ENCODE data around the gene TCEA2. TPM values are rescaled to one million over a fixed set of nuclear protein-coding genes. Genes with fewer than 3 reads are reported as not detected.

Gene TCEA2
- total and polyA plus RNA-seq, 2 of the 13 experiments (the other 11 are each of a cell fraction or from before 2014, with no cell fraction given), result 28.1 to 33.7 TPM

DNA sequence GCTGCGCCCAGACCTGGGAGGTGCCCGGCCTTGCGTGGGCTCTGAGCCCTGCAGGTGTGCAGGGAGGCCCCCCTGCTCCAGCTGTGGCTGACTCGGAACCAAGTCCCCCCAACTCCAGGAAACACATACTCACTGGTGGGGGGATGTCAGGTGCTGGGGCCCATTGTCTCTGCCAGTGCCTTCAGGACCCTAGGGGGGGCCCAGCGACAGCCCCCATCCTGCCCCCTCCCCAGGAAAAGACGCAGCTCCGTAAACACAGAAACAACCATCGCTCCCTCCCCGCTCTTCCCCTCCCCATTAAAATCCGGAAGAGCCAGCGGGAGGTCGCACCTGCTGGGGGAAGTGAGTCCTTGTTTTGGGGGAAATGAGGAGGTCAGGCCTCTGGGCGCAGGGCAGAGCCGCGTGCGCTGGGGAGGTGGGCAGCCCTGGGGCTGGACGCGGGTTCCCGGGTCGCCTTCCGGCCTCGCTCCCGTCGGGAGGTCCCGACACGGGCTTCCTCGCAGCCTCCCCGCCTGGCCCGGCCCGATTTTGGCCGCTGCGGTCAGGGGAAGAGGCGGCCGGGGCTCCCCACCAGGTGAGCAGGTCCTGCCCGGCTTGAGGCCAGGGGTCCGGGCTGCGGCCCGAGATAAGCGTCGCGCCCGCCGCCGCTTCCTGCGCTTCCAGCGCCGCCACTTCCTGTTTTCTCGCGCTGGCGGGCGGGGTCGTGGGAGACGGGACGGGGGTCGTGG is 20.8 kb upstream of the TCEA2 start (continued):
- TF ChIP-seq, protein P1, sequence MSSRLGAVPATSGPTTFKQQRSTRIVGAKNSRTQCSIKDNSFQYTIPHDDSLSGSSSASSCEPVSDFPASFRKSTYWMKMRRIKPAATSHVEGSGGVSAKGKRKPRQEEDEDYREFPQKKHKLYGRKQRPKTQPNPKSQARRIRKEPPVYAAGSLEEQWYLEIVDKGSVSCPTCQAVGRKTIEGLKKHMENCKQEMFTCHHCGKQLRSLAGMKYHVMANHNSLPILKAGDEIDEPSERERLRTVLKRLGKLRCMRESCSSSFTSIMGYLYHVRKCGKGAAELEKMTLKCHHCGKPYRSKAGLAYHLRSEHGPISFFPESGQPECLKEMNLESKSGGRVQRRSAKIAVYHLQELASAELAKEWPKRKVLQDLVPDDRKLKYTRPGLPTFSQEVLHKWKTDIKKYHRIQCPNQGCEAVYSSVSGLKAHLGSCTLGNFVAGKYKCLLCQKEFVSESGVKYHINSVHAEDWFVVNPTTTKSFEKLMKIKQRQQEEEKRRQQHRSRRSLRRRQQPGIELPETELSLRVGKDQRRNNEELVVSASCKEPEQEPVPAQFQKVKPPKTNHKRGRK (CRISPR knock-in tag; IDR thresholded peaks at IDR 0.05), result no peak
- TF ChIP-seq ZNF557 (CRISPR knock-in tag; IDR thresholded peaks at IDR 0.05) (no peak), TGIF2 (CRISPR knock-in tag; IDR thresholded peaks at IDR 0.05) (0 out of 2 replicates have a peak, but pooled peaks have one; percentile 33), HDAC1 (CRISPR knock-in tag; IDR thresholded peaks at IDR 0.05) (peak; percentile 54; the same call in 1 of the 2 replicates), YEATS4 (CRISPR knock-in tag; IDR thresholded peaks at IDR 0.05; ENCODE audit: borderline replicate concordance) (no peak; the same call in 1 of the 2 replicates), ZFP37 (CRISPR knock-in tag; IDR thresholded peaks at IDR 0.05; ENCODE audit: borderline replicate concordance) (no peak), TARDBP (CRISPR knock-in tag; IDR thresholded peaks at IDR 0.05) (no peak), THAP11 (CRISPR knock-in tag; IDR thresholded peaks at IDR 0.05) (peak; percentile 46; the same call in 1 of the 2 replicates), ZNF446 (CRISPR knock-in tag; IDR thresholded peaks at IDR 0.05) (peak; percentile 93), IKZF4 (CRISPR knock-in tag; IDR thresholded peaks at IDR 0.05; ENCODE audit: borderline replicate concordance, low read depth, not compliant biosample characterization) (peak; percentile 22), ZMYM4 (CRISPR knock-in tag; IDR thresholded peaks at IDR 0.05) (0 out of 2 replicates have a peak, but pooled peaks have one; percentile 21), ONECUT2 (CRISPR knock-in tag; IDR thresholded peaks at IDR 0.05) (0 out of 2 replicates have a peak, but pooled peaks have one; percentile 7), PLRG1 (conservative IDR thresholded peaks at IDR 0.05) (no peak), ZNF550 (CRISPR knock-in tag; IDR thresholded peaks at IDR 0.05; ENCODE audit: borderline replicate concordance) (no peak), SPEN (CRISPR knock-in tag; IDR thresholded peaks at IDR 0.05; ENCODE audit: low read depth) (peak; percentile 64), RBFOX2 (IDR thresholded peaks at IDR 0.05; ENCODE audit: low read depth, low read length) (peak; percentile 93)
- TF ChIP-seq, protein P2, sequence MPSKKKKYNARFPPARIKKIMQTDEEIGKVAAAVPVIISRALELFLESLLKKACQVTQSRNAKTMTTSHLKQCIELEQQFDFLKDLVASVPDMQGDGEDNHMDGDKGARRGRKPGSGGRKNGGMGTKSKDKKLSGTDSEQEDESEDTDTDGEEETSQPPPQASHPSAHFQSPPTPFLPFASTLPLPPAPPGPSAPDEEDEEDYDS (CRISPR knock-in tag; IDR thresholded peaks at IDR 0.05), result no peak; the same call in 1 of the 2 replicates
- TF ChIP-seq, protein P3, sequence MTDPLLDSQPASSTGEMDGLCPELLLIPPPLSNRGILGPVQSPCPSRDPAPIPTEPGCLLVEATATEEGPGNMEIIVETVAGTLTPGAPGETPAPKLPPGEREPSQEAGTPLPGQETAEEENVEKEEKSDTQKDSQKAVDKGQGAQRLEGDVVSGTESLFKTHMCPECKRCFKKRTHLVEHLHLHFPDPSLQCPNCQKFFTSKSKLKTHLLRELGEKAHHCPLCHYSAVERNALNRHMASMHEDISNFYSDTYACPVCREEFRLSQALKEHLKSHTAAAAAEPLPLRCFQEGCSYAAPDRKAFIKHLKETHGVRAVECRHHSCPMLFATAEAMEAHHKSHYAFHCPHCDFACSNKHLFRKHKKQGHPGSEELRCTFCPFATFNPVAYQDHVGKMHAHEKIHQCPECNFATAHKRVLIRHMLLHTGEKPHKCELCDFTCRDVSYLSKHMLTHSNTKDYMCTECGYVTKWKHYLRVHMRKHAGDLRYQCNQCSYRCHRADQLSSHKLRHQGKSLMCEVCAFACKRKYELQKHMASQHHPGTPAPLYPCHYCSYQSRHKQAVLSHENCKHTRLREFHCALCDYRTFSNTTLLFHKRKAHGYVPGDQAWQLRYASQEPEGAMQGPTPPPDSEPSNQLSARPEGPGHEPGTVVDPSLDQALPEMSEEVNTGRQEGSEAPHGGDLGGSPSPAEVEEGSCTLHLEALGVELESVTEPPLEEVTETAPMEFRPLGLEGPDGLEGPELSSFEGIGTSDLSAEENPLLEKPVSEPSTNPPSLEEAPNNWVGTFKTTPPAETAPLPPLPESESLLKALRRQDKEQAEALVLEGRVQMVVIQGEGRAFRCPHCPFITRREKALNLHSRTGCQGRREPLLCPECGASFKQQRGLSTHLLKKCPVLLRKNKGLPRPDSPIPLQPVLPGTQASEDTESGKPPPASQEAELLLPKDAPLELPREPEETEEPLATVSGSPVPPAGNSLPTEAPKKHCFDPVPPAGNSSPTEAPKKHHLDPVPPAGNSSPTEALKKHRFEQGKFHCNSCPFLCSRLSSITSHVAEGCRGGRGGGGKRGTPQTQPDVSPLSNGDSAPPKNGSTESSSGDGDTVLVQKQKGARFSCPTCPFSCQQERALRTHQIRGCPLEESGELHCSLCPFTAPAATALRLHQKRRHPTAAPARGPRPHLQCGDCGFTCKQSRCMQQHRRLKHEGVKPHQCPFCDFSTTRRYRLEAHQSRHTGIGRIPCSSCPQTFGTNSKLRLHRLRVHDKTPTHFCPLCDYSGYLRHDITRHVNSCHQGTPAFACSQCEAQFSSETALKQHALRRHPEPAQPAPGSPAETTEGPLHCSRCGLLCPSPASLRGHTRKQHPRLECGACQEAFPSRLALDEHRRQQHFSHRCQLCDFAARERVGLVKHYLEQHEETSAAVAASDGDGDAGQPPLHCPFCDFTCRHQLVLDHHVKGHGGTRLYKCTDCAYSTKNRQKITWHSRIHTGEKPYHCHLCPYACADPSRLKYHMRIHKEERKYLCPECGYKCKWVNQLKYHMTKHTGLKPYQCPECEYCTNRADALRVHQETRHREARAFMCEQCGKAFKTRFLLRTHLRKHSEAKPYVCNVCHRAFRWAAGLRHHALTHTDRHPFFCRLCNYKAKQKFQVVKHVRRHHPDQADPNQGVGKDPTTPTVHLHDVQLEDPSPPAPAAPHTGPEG (CRISPR knock-in tag; IDR thresholded peaks at IDR 0.05), result no peak; the same call in 1 of the 2 replicates
- TF ChIP-seq, protein P4, sequence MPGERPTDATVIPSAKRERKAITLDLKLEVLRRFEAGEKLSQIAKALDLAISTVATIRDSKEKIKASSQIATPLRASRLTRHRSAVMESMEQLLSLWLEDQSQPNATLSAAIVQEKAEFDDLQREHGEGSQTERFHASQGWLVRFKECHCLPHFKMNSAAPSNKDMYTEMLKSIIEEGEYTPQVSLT (CRISPR knock-in tag; IDR thresholded peaks at IDR 0.05; ENCODE audit: borderline replicate concordance, low read depth), result no peak
- TF ChIP-seq, protein P5, sequence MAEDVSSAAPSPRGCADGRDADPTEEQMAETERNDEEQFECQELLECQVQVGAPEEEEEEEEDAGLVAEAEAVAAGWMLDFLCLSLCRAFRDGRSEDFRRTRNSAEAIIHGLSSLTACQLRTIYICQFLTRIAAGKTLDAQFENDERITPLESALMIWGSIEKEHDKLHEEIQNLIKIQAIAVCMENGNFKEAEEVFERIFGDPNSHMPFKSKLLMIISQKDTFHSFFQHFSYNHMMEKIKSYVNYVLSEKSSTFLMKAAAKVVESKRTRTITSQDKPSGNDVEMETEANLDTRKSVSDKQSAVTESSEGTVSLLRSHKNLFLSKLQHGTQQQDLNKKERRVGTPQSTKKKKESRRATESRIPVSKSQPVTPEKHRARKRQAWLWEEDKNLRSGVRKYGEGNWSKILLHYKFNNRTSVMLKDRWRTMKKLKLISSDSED (CRISPR knock-in tag; IDR thresholded peaks at IDR 0.05), result no peak
